ENCODE data around the gene TULP3. TPM values are rescaled to one million over a fixed set of nuclear protein-coding genes. Genes with fewer than 3 reads are reported as not detected.

The TULP3 gene
- polyA plus RNA-seq, 1 donor (not counting 4 experiments of a cell fraction or from before 2014, with no cell fraction given) = 16.0 TPM

GRCh38 chr12:2877953-2878732 is 12.5 kb upstream of the TULP3 start:
- peaks cover 0 to 6% of the 10 kb centered on the region in 2 experiments for H3K36me3 ChIP-seq (ENCODE audit: control insufficient read depth in 2 of 2, extremely low read depth in 1 of 2, insufficient read depth in 2 of 2, low read length in 2 of 2)
- H3K9ac ChIP-seq (ENCODE audit: control insufficient read depth, extremely low read depth, insufficient read depth, low read length) = peak overlapping the region; percentile 98
- no peak for DNase-seq (ENCODE audit: low read depth, low spot score)
- no peaks in the 10 kb centered on the region for H3K9me1 ChIP-seq (ENCODE audit: control insufficient read depth, extremely low read depth, insufficient read depth, low read length)
- H3K4me2 ChIP-seq (ENCODE audit: control insufficient read depth, extremely low read depth, insufficient read depth, low read depth, low read length) = peak overlapping the region; percentile 83
- peaks cover 45% of the 10 kb centered on the region for H3K79me2 ChIP-seq (ENCODE audit: control insufficient read depth, insufficient read depth, low read length)
- TF ChIP-seq, protein P1, sequence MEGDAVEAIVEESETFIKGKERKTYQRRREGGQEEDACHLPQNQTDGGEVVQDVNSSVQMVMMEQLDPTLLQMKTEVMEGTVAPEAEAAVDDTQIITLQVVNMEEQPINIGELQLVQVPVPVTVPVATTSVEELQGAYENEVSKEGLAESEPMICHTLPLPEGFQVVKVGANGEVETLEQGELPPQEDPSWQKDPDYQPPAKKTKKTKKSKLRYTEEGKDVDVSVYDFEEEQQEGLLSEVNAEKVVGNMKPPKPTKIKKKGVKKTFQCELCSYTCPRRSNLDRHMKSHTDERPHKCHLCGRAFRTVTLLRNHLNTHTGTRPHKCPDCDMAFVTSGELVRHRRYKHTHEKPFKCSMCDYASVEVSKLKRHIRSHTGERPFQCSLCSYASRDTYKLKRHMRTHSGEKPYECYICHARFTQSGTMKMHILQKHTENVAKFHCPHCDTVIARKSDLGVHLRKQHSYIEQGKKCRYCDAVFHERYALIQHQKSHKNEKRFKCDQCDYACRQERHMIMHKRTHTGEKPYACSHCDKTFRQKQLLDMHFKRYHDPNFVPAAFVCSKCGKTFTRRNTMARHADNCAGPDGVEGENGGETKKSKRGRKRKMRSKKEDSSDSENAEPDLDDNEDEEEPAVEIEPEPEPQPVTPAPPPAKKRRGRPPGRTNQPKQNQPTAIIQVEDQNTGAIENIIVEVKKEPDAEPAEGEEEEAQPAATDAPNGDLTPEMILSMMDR (optimal IDR thresholded peaks at IDR 0.05 in 1 of 3, IDR thresholded peaks at IDR 0.05 in 1 of 3, conservative IDR thresholded peaks at IDR 0.05 in 1 of 3; ENCODE audit: extremely low read depth in 1 of 3, insufficient read depth in 2 of 3, low read length in 3 of 3) = no peak
- TF ChIP-seq EZH2 (IDR thresholded peaks at IDR 0.05; ENCODE audit: low read length) = no peak
- H3K4me1 ChIP-seq (ENCODE audit: control insufficient read depth, extremely low read depth, insufficient read depth, low read length) = peaks cover 14% of the 10 kb centered on the region
- H3K27me3 ChIP-seq (ENCODE audit: control insufficient read depth, extremely low read depth, insufficient read depth, low read length) = no peaks in the 10 kb centered on the region
- peak overlapping the region; percentile 94 for H3K27ac ChIP-seq (ENCODE audit: control insufficient read depth, insufficient read depth, low read length)
- H3K4me3 ChIP-seq (ENCODE audit: control insufficient read depth in 2 of 3, extremely low read depth in 1 of 3, insufficient read depth in 2 of 3, low read depth in 1 of 3, low read length in 3 of 3) = peak overlapping the region; percentile 78 to 96 (median 95)
- H2AFZ ChIP-seq (ENCODE audit: control insufficient read depth, low read length) = peak overlapping the region; percentile 25
- no peaks in the 10 kb centered on the region for H4K20me1 ChIP-seq (ENCODE audit: control insufficient read depth, extremely low read depth, insufficient read depth, low read length)
- no peak for FAIRE-seq
- H3K9me3 ChIP-seq (ENCODE audit: control insufficient read depth, low read depth, low read length) = no peaks in the 10 kb centered on the region
- dilution Hi-C loops (cut with MboI; ENCODE audit: extremely low pct_ligation_motif_present, low sequenced_read_pairs) = no loop called here

- no peaks in the 10 kb centered on the region for H3K9me3 ChIP-seq (ENCODE audit: control insufficient read depth, low read depth, low read length)
- H2AFZ ChIP-seq (ENCODE audit: control insufficient read depth, low read length) = no peak overlapping the region
- no peak for TF ChIP-seq EZH2 (IDR thresholded peaks at IDR 0.05; ENCODE audit: low read length)
- TF ChIP-seq, protein P1 (optimal IDR thresholded peaks at IDR 0.05 in 1 of 3, IDR thresholded peaks at IDR 0.05 in 1 of 3, conservative IDR thresholded peaks at IDR 0.05 in 1 of 3; ENCODE audit: extremely low read depth in 1 of 3, insufficient read depth in 2 of 3, low read length in 3 of 3) = no peak
- no peak overlapping the region for H3K27ac ChIP-seq (ENCODE audit: control insufficient read depth, insufficient read depth, low read length)
- H4K20me1 ChIP-seq (ENCODE audit: control insufficient read depth, extremely low read depth, insufficient read depth, low read length) = no peaks in the 10 kb centered on the region
- no peaks in the 10 kb centered on the region for H3K9me1 ChIP-seq (ENCODE audit: control insufficient read depth, extremely low read depth, insufficient read depth, low read length)
- no peak for FAIRE-seq
- dilution Hi-C loops (cut with MboI; ENCODE audit: extremely low pct_ligation_motif_present, low sequenced_read_pairs) = no loop called here
- H3K4me2 ChIP-seq (ENCODE audit: control insufficient read depth, extremely low read depth, insufficient read depth, low read depth, low read length) = no peak overlapping the region
- peaks cover 35% of the 10 kb centered on the region for H3K79me2 ChIP-seq (ENCODE audit: control insufficient read depth, insufficient read depth, low read length)
- no peak overlapping the region for H3K4me3 ChIP-seq (ENCODE audit: control insufficient read depth in 2 of 3, extremely low read depth in 1 of 3, insufficient read depth in 2 of 3, low read depth in 1 of 3, low read length in 3 of 3)
- DNase-seq (ENCODE audit: low read depth, low spot score) = no peak
- H3K9ac ChIP-seq (ENCODE audit: control insufficient read depth, extremely low read depth, insufficient read depth, low read length) = no peak overlapping the region
- H3K36me3 ChIP-seq (ENCODE audit: control insufficient read depth in 2 of 2, extremely low read depth in 1 of 2, insufficient read depth in 2 of 2, low read length in 2 of 2) = no peaks in the 10 kb centered on the region
- peaks cover 14% of the 10 kb centered on the region for H3K4me1 ChIP-seq (ENCODE audit: control insufficient read depth, extremely low read depth, insufficient read depth, low read length)
- H3K27me3 ChIP-seq (ENCODE audit: control insufficient read depth, extremely low read depth, insufficient read depth, low read length) = no peaks in the 10 kb centered on the region
These were observed 10.8 kb upstream of the TULP3 start for GRCh38 chr12:2879853-2880252.

All from keratinocyte (primary cell).